AG04449 (cell line): Measurements from ENCODE around the gene LPCAT1.

Source experiments
- CTCF ChIA-PET: fragments of 350-600 bp; formaldehyde crosslinking; extraction: SDS; loops from one replicate; lab custom pipeline; 2021; ENCODE audit warnings: antibody characterized with exemption; lab: Yijun Ruan, JAX
- POLR2A ChIA-PET: fragments of 400-600, 350-600 bp; formaldehyde crosslinking; extraction: SDS; loops from one replicate; lab custom pipeline; 2020; ENCODE audit warnings: antibody characterized with exemption, inconsistent platforms; lab: Yijun Ruan, JAX
- DNase-seq: peaks from one replicate; pipeline ENCODE4 v3.0.0-alpha.2; 2010; ENCODE audit warnings: low read depth, low spot score
- H3K4me3 ChIP-seq: 2 replicates; pipeline ENCODE4 v1.5.1; 2011; ENCODE audit warnings: low read depth, mild to moderate bottlenecking, control low read depth, low read length
- TF ChIP-seq, protein P1 (sequence below): IDR thresholded peaks from one replicate; pipeline ENCODE4 v1.5.1; 2011; ENCODE audit warnings: mild to moderate bottlenecking, moderate library complexity, low read length, control low read depth, inconsistent platforms; ENCODE audit not compliant: insufficient read depth; ENCODE audit errors: missing control alignments

Gene LPCAT1

DNA sequence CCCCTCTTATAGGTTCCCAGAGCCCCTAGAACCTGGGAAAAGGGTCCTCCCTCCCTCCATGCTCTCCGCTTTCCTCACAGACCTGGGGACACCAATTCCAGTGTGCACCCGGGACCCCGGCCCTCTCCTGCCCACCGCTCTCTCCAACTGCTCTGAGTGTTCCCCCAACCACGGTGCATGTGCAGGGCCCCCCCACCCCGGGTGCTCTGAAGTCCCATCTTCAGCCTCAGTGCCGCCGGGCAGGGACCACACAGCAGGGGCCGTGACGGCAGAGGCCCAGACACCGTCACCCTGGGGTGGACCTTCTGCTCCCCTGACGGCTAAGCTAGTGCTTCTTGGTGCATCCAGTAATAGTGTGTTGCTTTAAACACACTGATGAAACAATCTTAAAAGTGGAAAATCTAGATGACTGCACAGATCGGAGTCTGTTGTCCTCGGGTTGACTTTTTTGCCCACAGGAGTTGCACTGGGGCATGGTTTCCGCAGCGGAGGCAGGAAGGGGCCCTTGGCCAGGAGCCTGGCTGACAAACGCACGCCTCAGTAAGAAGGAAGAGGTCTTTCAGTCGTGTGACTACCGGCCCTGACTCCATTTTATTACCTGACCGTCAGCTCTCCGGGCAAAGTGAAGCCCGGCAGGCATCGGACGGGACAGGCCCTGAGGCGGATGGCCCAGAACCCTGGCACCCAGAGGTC, 42.3 kb downstream of the LPCAT1 start:
- no peak overlapping the region for H3K4me3 ChIP-seq
- CTCF ChIA-PET: interaction anchor here (1.5 to 1.6 kb wide), 2 partner anchors 11 to 18 kb away, joined by 3 to 4 read pairs; no protein-coding TSS in a partner anchor
- POLR2A ChIA-PET: no interaction called here
- TF ChIP-seq, protein P1, sequence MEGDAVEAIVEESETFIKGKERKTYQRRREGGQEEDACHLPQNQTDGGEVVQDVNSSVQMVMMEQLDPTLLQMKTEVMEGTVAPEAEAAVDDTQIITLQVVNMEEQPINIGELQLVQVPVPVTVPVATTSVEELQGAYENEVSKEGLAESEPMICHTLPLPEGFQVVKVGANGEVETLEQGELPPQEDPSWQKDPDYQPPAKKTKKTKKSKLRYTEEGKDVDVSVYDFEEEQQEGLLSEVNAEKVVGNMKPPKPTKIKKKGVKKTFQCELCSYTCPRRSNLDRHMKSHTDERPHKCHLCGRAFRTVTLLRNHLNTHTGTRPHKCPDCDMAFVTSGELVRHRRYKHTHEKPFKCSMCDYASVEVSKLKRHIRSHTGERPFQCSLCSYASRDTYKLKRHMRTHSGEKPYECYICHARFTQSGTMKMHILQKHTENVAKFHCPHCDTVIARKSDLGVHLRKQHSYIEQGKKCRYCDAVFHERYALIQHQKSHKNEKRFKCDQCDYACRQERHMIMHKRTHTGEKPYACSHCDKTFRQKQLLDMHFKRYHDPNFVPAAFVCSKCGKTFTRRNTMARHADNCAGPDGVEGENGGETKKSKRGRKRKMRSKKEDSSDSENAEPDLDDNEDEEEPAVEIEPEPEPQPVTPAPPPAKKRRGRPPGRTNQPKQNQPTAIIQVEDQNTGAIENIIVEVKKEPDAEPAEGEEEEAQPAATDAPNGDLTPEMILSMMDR: no peak
- DNase-seq: no peak

DNA sequence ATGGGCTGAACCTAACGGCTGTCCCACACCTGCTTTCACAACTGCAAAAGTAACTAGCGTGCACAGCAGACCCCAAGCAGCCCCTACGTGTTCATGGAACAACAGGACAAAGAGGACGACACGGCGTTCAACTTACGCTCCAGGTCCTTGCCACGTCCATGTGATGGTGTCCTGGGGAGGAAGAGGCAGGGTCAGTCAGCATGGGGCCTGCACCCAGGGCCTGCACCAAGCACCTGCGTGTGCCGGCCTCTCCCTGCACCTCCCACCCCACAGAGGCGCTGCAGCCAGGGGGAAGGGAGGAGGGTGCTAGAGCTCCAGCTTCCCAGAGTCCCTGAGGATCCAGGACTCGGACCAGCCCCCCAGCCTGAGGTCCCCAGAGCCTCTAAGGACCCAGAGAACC, 43.0 kb downstream of the LPCAT1 start:
- TF ChIP-seq, protein P1: no peak
- no peak overlapping the region for H3K4me3 ChIP-seq
- ChIA-PET POLR2A (no interaction called here), CTCF (interaction anchor here (0.9 to 2.1 kb wide), 8 partner anchors 9 to 164 kb away, joined by 3 to 12 read pairs (median 4); no protein-coding TSS in a partner anchor)
- DNase-seq: no peak

DNA sequence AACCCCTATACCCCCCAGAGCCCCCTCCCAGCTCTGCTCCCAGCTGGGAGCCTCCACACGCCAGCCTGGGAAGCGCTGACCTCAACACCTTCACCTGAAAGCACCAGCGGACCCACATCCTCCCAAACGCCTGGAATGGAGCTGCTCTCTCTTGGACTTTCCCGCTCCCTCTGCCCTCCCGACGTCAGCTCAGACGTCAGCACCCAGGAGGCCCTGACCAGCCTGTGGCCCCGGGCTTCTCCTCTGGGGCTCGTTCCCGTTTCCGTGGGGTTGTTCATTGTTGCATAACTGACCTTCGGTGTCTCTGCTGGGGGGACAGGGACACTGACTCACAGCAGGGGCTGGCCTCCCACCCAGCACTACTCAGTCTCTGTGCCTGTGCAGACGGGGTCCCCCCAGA, 43.5 kb downstream of the LPCAT1 start:
- no peak for DNase-seq
- TF ChIP-seq, protein P1: no peak
- ChIA-PET CTCF (interaction anchor here (0.9 to 2.1 kb wide), 8 partner anchors 10 to 165 kb away, joined by 3 to 12 read pairs (median 4); no protein-coding TSS in a partner anchor), POLR2A (no interaction called here)
- no peak overlapping the region for H3K4me3 ChIP-seq

DNA sequence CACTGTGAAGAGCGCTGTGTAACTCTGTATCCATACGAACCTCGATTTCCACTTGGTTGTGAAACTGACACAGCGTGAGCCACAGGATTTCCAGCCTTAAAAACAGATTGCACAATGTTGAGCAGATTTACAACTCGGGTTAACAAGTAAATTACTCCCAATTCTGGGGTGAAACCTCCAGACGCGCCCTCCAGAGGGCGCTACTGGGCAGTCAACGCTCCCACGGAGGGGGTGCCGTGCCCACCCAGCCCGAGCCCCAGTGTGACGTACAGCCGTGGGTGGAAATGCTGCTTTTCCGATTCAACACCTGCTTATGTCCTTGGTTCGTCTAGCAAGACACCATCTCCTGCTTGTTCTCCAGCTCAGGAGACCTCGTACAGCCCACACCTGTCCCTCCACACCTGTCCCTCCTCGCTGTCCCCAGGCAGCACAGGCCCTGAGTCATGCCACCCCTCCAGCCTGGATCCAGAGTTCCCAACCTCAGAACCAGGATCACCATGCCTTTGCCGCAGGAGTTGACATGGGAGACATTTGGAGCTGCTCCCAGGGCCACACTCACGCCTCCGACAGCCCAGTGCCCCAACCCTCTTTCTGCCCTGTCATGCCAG, 44.1 kb downstream of the LPCAT1 start:
- TF ChIP-seq, protein P1: peak; percentile 58
- DNase-seq: peak; percentile 10
- CTCF ChIA-PET: interaction anchor here (0.9 to 2.1 kb wide), 11 partner anchors 10 to 546 kb away, joined by 3 to 12 read pairs (median 4); no protein-coding TSS in a partner anchor
- POLR2A ChIA-PET: no interaction called here
- H3K4me3 ChIP-seq: no peak overlapping the region

DNA sequence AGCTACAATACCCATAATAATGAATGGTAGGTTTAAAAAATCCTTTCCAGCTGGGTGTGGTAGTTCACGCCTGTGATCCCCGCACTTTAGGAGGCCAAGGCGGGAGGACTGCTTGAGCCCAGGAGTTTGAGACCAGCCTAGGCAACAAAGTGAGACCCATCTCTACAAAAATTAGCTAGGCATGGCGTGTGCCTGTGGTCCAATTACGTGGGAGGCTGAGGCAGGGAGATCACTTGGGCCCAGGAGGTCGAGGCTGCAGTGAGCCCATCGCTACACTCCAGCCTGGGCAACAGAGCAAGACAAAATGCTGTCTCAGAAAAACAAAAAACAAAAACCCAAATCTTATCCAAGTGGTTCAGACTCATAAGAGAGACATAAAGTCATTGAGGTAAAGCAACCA, 44.7 kb downstream of the LPCAT1 start:
- no peak overlapping the region for H3K4me3 ChIP-seq
- POLR2A ChIA-PET: no interaction called here
- TF ChIP-seq, protein P1: no peak
- CTCF ChIA-PET: interaction anchor here (1.0 to 2.1 kb wide), 5 partner anchors 9 to 545 kb away, joined by 3 to 12 read pairs (median 4); no protein-coding TSS in a partner anchor
- no peak for DNase-seq
